WTC11 (cell line): ENCODE results near the gene SLC35B4. TPM values are rescaled to one million over a fixed set of nuclear protein-coding genes. Genes with fewer than 3 reads are reported as not detected.

Experiments used
- ATAC-seq: fragments of 200-7000 bp; cut with Tn5 transposase; 2 replicates; pipeline ENCODE4 v1.10.0; 2021; ENCODE audit warnings: mild to moderate bottlenecking, moderate library complexity
- CTCF ChIA-PET: fragments of 300-600 bp; sonication (Branson Sonifier 250); formaldehyde crosslinking; loops from one replicate; lab custom pipeline; 2021; ENCODE audit warnings: antibody characterized with exemption; lab: Charles Lee
- POLR2A ChIA-PET: fragments of 350-600 bp; sonication (Branson Sonifier 250); formaldehyde crosslinking; loops from one replicate; lab custom pipeline; 2021; ENCODE audit warnings: antibody characterized with exemption; lab: Charles Lee
- DNase-seq: peaks from one replicate; pipeline ENCODE4 v3.0.0; 2021; ENCODE audit warnings: low spot score
- H3K27ac Mint-ChIP-seq: 2 replicates; pipeline ENCODE4 v1.8.0; 2021; ENCODE audit warnings: mixed read lengths
- H3K27me3 Mint-ChIP-seq: 2 replicates; pipeline ENCODE4 v1.8.0; 2021; ENCODE audit warnings: low read depth, mild to moderate bottlenecking, moderate library complexity, mixed read lengths
- H3K36me3 Mint-ChIP-seq: 2 replicates; pipeline ENCODE4 v1.8.0; 2021; ENCODE audit warnings: mixed read lengths
- H3K4me1 Mint-ChIP-seq: 2 replicates; pipeline ENCODE4 v1.8.0; 2022; ENCODE audit warnings: mixed read lengths
- H3K4me3 Mint-ChIP-seq: 2 replicates; pipeline ENCODE4 v1.8.0; 2021; ENCODE audit warnings: mild to moderate bottlenecking, moderate library complexity, mixed read lengths
- H3K9me3 Mint-ChIP-seq: 2 replicates; pipeline ENCODE4 v1.8.0; 2021; ENCODE audit warnings: mixed read lengths
- MXD4 ChIP-seq: fragments of 250-450 bp; sonication (Bioruptor Pico); IDR thresholded peaks from 2 replicates; pipeline ENCODE4 v1.8.0; 2021; ENCODE audit warnings: mild to moderate bottlenecking, moderate library complexity, borderline replicate concordance
- MYBL2 ChIP-seq: sonication (generic); formaldehyde crosslinking; IDR thresholded peaks from 2 replicates; pipeline ENCODE4 v1.8.1; 2023; ENCODE audit warnings: mild to moderate bottlenecking, moderate library complexity, missing genetic modification reagents
- NR1H2 ChIP-seq: sonication (generic); formaldehyde crosslinking; IDR thresholded peaks from 2 replicates; pipeline ENCODE4 v1.9.0; 2021; ENCODE audit warnings: mild to moderate bottlenecking, moderate library complexity, missing genetic modification reagents
- OVOL2 ChIP-seq: fragments of 250-450 bp; sonication (Bioruptor Pico); IDR thresholded peaks from 2 replicates; pipeline ENCODE4 v1.9.0; 2021; ENCODE audit warnings: mild to moderate bottlenecking, borderline replicate concordance
- SP1 ChIP-seq: sonication (generic); formaldehyde crosslinking; conservative IDR thresholded peaks from 2 replicates; pipeline ENCODE4 v1.8.1; 2022; ENCODE audit warnings: missing genetic modification reagents
- TCF7 ChIP-seq: sonication (generic); formaldehyde crosslinking; IDR thresholded peaks from 2 replicates; pipeline ENCODE4 v1.8.0; 2022; ENCODE audit warnings: mild to moderate bottlenecking, low read depth, missing genetic modification reagents, moderate library complexity
- TEAD4 ChIP-seq: sonication (generic); formaldehyde crosslinking; IDR thresholded peaks from 2 replicates; pipeline ENCODE4 v1.8.0; 2022; ENCODE audit warnings: mild to moderate bottlenecking, missing genetic modification reagents
- total RNA-seq: library from RNA; stranded (reverse); gene quantifications from 3 replicates; pipeline ENCODE4 v1.2.3, GENCODE V29; 2021
- TF ChIP-seq, protein P1 (sequence below): sonication (generic); formaldehyde crosslinking; conservative IDR thresholded peaks from 2 replicates; pipeline ENCODE4 v1.8.1; 2023; ENCODE audit warnings: mild to moderate bottlenecking, low read depth, missing genetic modification reagents, moderate library complexity
- TF ChIP-seq, protein P2 (sequence below): sonication (generic); formaldehyde crosslinking; IDR thresholded peaks from 2 replicates; pipeline ENCODE4 v1.8.1; 2022; ENCODE audit warnings: mild to moderate bottlenecking, missing genetic modification reagents, moderate library complexity, borderline replicate concordance
- TF ChIP-seq, protein P3 (sequence below): sonication (generic); formaldehyde crosslinking; IDR thresholded peaks from 2 replicates; pipeline ENCODE4 v1.8.1; 2022; ENCODE audit warnings: missing genetic modification reagents, borderline replicate concordance
- TF ChIP-seq, protein P4 (sequence below): fragments of 250-450 bp; sonication (Bioruptor Pico); conservative IDR thresholded peaks from 2 replicates; pipeline ENCODE4 v1.9.0; 2021; ENCODE audit warnings: mild to moderate bottlenecking
- TF ChIP-seq, protein P5 (sequence below): fragments of 250-450 bp; sonication (Bioruptor Pico); IDR thresholded peaks from 2 replicates; pipeline ENCODE4 v2.1.2; 2022; ENCODE audit warnings: mild to moderate bottlenecking, moderate library complexity
- TF ChIP-seq, protein P6 (sequence below): fragments of 250-450 bp; sonication (Bioruptor Pico); IDR thresholded peaks from 2 replicates; pipeline ENCODE4 v1.9.0; 2021; ENCODE audit warnings: mild to moderate bottlenecking

SLC35B4 gene
- total RNA-seq, 1 experiment from 2014 or later = 32.6 TPM

DNA sequence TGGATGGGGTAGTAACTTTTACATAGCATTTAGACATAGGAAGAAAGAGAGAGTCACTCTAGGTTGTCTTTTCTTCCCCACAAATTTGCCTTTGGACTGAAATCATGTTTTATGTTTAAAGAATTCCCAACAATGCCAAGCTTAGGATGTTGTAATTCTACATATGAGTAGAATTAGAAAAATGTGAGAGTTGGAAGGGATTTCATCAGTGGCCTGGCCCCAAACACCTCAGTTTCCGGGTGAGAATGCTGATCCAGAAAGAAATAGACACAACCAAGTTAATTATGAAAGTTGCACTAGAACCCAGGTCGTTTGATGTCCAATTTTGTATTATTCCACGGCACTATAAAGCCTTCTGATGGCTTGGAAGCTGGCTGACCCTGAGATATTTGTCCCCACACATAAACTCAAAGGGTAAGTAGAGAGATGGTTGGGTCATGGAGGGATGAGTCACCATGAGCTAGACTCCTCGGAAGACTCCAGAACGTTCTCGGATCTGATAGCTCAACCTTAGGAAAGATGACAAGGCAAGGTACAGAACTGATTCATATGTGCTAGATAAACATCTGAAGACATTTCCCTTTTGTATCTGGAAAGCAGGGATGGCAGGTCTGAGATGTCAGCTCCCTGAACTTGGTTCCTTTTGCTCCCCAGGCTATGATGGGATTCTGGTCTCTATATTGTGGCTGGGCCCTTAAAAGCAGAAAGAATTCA is 48.8 kb upstream of the SLC35B4 start:
- Mint-ChIP-seq H3K27ac (no peak overlapping the region), H3K4me3 (no peak overlapping the region), H3K27me3 (peaks cover 3% of the 10 kb centered on the region; the same call in 1 of the 2 replicates), H3K36me3 (no peaks in the 10 kb centered on the region), H3K9me3 (peaks cover 5% of the 10 kb centered on the region; the same call in 1 of the 2 replicates), H3K4me1 (no peaks in the 10 kb centered on the region)
- CTCF ChIA-PET = interaction anchor here (1.5 kb wide), 1 partner anchor 9 kb away, joined by 5 read pairs; no protein-coding TSS in a partner anchor
- DNase-seq (no peak), ATAC-seq (no peak)
- TF ChIP-seq, protein P1, sequence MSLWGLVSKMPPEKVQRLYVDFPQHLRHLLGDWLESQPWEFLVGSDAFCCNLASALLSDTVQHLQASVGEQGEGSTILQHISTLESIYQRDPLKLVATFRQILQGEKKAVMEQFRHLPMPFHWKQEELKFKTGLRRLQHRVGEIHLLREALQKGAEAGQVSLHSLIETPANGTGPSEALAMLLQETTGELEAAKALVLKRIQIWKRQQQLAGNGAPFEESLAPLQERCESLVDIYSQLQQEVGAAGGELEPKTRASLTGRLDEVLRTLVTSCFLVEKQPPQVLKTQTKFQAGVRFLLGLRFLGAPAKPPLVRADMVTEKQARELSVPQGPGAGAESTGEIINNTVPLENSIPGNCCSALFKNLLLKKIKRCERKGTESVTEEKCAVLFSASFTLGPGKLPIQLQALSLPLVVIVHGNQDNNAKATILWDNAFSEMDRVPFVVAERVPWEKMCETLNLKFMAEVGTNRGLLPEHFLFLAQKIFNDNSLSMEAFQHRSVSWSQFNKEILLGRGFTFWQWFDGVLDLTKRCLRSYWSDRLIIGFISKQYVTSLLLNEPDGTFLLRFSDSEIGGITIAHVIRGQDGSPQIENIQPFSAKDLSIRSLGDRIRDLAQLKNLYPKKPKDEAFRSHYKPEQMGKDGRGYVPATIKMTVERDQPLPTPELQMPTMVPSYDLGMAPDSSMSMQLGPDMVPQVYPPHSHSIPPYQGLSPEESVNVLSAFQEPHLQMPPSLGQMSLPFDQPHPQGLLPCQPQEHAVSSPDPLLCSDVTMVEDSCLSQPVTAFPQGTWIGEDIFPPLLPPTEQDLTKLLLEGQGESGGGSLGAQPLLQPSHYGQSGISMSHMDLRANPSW = no peak
- TF ChIP-seq, protein P2, sequence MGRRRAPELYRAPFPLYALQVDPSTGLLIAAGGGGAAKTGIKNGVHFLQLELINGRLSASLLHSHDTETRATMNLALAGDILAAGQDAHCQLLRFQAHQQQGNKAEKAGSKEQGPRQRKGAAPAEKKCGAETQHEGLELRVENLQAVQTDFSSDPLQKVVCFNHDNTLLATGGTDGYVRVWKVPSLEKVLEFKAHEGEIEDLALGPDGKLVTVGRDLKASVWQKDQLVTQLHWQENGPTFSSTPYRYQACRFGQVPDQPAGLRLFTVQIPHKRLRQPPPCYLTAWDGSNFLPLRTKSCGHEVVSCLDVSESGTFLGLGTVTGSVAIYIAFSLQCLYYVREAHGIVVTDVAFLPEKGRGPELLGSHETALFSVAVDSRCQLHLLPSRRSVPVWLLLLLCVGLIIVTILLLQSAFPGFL (CRISPR knock-in tag) = no peak
- TF ChIP-seq OVOL2 (CRISPR knock-in tag) (no peak), SP1 (no peak), TCF7 (CRISPR knock-in tag) (no peak), TEAD4 (no peak), NR1H2 (CRISPR knock-in tag) (no peak), MYBL2 (CRISPR knock-in tag) (no peak), MXD4 (CRISPR knock-in tag) (no peak)
- TF ChIP-seq, protein P3, sequence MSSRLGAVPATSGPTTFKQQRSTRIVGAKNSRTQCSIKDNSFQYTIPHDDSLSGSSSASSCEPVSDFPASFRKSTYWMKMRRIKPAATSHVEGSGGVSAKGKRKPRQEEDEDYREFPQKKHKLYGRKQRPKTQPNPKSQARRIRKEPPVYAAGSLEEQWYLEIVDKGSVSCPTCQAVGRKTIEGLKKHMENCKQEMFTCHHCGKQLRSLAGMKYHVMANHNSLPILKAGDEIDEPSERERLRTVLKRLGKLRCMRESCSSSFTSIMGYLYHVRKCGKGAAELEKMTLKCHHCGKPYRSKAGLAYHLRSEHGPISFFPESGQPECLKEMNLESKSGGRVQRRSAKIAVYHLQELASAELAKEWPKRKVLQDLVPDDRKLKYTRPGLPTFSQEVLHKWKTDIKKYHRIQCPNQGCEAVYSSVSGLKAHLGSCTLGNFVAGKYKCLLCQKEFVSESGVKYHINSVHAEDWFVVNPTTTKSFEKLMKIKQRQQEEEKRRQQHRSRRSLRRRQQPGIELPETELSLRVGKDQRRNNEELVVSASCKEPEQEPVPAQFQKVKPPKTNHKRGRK (CRISPR knock-in tag) = no peak
- TF ChIP-seq, protein P4, sequence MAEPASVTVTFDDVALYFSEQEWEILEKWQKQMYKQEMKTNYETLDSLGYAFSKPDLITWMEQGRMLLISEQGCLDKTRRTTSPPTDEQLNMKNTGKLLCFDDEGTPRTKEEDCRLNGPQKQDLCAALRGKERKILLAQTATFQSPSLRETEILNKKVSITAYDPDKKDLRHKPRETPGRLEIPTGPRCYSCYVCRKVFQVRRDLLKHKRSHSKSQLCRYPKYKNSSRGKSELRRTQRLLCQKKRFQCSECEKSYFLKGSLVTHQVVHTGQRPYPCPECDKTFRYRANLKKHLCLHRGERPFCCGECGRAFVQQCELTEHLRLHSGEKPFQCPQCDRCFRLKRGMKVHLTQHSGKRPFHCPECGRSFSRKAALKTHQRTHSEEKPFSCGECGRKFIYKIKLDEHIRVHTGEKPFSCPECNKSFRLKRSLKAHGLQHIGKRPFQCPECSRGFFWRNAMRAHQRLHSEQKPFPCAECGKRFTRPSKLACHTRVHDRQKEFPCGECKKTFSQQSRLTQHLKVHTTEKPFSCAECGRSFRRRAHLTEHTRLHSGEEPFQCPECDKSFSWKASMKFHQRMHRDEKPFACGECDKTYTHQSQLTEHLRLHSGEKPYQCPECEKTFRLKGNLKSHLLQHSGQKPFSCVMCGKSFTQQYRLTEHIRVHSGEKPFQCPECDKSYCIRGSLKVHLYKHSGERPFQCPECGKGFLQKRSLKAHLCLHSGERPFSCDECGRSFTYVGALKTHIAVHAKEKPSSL (CRISPR knock-in tag) = no peak
- TF ChIP-seq, protein P5, sequence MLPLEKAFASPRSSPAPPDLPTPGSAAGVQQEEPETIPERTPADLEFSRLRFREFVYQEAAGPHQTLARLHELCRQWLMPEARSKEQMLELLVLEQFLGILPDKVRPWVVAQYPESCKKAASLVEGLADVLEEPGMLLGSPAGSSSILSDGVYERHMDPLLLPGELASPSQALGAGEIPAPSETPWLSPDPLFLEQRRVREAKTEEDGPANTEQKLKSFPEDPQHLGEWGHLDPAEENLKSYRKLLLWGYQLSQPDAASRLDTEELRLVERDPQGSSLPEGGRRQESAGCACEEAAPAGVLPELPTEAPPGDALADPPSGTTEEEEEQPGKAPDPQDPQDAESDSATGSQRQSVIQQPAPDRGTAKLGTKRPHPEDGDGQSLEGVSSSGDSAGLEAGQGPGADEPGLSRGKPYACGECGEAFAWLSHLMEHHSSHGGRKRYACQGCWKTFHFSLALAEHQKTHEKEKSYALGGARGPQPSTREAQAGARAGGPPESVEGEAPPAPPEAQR (CRISPR knock-in tag) = no peak
- TF ChIP-seq, protein P6, sequence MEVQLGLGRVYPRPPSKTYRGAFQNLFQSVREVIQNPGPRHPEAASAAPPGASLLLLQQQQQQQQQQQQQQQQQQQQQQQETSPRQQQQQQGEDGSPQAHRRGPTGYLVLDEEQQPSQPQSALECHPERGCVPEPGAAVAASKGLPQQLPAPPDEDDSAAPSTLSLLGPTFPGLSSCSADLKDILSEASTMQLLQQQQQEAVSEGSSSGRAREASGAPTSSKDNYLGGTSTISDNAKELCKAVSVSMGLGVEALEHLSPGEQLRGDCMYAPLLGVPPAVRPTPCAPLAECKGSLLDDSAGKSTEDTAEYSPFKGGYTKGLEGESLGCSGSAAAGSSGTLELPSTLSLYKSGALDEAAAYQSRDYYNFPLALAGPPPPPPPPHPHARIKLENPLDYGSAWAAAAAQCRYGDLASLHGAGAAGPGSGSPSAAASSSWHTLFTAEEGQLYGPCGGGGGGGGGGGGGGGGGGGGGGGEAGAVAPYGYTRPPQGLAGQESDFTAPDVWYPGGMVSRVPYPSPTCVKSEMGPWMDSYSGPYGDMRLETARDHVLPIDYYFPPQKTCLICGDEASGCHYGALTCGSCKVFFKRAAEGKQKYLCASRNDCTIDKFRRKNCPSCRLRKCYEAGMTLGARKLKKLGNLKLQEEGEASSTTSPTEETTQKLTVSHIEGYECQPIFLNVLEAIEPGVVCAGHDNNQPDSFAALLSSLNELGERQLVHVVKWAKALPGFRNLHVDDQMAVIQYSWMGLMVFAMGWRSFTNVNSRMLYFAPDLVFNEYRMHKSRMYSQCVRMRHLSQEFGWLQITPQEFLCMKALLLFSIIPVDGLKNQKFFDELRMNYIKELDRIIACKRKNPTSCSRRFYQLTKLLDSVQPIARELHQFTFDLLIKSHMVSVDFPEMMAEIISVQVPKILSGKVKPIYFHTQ (CRISPR knock-in tag) = no peak
- POLR2A ChIA-PET = no interaction called here
